ENCODE data around the gene R3HDML. TPM values are rescaled to one million over a fixed set of nuclear protein-coding genes. Genes with fewer than 3 reads are reported as not detected.

The R3HDML gene
- total and polyA plus RNA-seq, 3 donors from 2014 or later = 0.38 to 0.62 TPM; not detected in 1

- WGBS, 2 donors = 88 to 91% methylated on average over 3 of the region's 3 CpGs
- DNase-seq = no peak
- TF ChIP-seq CTCF (IDR thresholded peaks at IDR 0.05) (no peak), POLR2A (IDR thresholded peaks at IDR 0.05) (no peak)
- Histone ChIP-seq H3K4me3 (no peak overlapping the region), H3K9me3 (no peaks in the 10 kb centered on the region), H3K27ac (no peak overlapping the region), H3K36me3 (ENCODE audit: low read depth, missing control alignments) (no peaks in the 10 kb centered on the region), H3K27me3 (no peaks in the 10 kb centered on the region), H3K4me1 (no peaks in the 10 kb centered on the region)
- intact Hi-C loops (cut with DNase I; ENCODE audit: low total_unique reads) = no loop called here
Measured at GRCh38 chr20:44361021-44361420, 24.2 kb downstream of the R3HDML start.

DNA sequence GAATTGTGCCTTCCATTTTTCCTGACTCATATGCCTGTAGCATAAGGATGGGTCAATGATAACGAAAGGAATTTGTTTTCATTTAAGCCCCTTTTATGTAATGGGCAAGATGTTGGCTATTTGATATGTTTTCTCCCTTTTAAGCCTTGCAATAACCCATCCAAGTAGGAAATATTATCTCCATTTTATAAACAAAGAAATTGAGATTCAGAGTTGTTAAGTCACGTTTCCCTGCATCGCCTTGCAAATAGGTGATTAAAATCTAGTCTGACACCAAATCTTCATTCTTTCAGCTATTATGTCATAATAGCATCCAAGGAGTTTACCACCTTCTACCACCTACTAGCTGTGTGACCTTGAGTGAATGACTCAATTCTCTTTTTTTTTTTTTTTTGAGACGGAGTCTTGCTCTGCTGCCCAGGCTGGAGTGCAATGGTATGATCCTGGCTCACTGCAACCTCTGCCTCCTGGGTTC, 25.7 kb downstream of the R3HDML start:
- H3K27ac ChIP-seq = no peak overlapping the region
- no peaks in the 10 kb centered on the region for H3K36me3 ChIP-seq (ENCODE audit: low read depth, missing control alignments)
- 84% methylated on average over 4 of the region's 4 CpGs for WGBS, 2 donors
- no peak overlapping the region for H3K4me3 ChIP-seq
- TF ChIP-seq CTCF (IDR thresholded peaks at IDR 0.05) = no peak
- TF ChIP-seq POLR2A (IDR thresholded peaks at IDR 0.05) = no peak
- intact Hi-C loops (cut with DNase I; ENCODE audit: low total_unique reads) = no loop called here
- no peaks in the 10 kb centered on the region for H3K9me3 ChIP-seq
- DNase-seq = no peak
- H3K4me1 ChIP-seq = no peaks in the 10 kb centered on the region
- H3K27me3 ChIP-seq = no peaks in the 10 kb centered on the region

GRCh38 chr20:44364068-44364467, 27.2 kb downstream of the R3HDML start:
- H3K27ac ChIP-seq = no peak overlapping the region
- 86 to 87% methylated on average over 4 of the region's 4 CpGs for WGBS, 2 donors
- H3K27me3 ChIP-seq = no peaks in the 10 kb centered on the region
- H3K9me3 ChIP-seq = no peaks in the 10 kb centered on the region
- H3K4me3 ChIP-seq = no peak overlapping the region
- intact Hi-C loops (cut with DNase I; ENCODE audit: low total_unique reads) = no loop called here
- no peaks in the 10 kb centered on the region for H3K4me1 ChIP-seq
- H3K36me3 ChIP-seq (ENCODE audit: low read depth, missing control alignments) = no peaks in the 10 kb centered on the region
- no peak for TF ChIP-seq POLR2A (IDR thresholded peaks at IDR 0.05)
- no peak for TF ChIP-seq CTCF (IDR thresholded peaks at IDR 0.05)
- DNase-seq = no peak

GRCh38 chr20:44364780-44365179, 27.9 kb downstream of the R3HDML start:
- intact Hi-C loops (cut with DNase I; ENCODE audit: low total_unique reads) = no loop called here

More at GRCh38 chr20:44364780-44365179, 27.9 kb downstream of the R3HDML start:
- Histone ChIP-seq H3K27me3 (no peaks in the 10 kb centered on the region), H3K9me3 (no peaks in the 10 kb centered on the region), H3K27ac (no peak overlapping the region), H3K4me1 (no peaks in the 10 kb centered on the region), H3K36me3 (ENCODE audit: low read depth, missing control alignments) (no peaks in the 10 kb centered on the region), H3K4me3 (no peak overlapping the region)
- DNase-seq = no peak
- TF ChIP-seq CTCF (IDR thresholded peaks at IDR 0.05) = no peak
- TF ChIP-seq POLR2A (IDR thresholded peaks at IDR 0.05) = no peak
- WGBS, 2 donors = 93% methylated on average over 6 of the region's 6 CpGs
